ENCODE results near the gene SYNJ1.

Gene SYNJ1

DNA sequence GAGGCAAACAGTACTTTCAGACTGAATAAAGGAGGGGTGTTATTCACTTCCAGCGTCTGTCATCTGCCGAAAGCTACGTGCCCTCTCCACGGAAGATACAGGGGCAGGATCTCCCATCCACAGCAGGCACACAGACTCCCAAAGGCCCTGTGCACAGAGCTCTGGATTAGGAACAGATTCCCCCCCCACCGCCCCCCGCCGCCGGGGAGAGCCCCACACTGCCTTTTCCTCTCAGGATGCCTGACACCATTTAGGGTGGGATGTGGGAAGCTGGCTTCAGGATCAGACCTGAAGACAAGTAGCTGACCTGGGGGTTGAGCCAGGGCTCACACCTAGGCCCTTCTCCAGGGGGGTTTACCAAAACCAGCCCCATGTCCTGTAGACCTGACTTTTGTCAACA, 134.1 kb downstream of the SYNJ1 start:
- no peak overlapping the region for H3K4me3 ChIP-seq (ENCODE audit: low read depth, low read length)
- TF ChIP-seq, protein P1, sequence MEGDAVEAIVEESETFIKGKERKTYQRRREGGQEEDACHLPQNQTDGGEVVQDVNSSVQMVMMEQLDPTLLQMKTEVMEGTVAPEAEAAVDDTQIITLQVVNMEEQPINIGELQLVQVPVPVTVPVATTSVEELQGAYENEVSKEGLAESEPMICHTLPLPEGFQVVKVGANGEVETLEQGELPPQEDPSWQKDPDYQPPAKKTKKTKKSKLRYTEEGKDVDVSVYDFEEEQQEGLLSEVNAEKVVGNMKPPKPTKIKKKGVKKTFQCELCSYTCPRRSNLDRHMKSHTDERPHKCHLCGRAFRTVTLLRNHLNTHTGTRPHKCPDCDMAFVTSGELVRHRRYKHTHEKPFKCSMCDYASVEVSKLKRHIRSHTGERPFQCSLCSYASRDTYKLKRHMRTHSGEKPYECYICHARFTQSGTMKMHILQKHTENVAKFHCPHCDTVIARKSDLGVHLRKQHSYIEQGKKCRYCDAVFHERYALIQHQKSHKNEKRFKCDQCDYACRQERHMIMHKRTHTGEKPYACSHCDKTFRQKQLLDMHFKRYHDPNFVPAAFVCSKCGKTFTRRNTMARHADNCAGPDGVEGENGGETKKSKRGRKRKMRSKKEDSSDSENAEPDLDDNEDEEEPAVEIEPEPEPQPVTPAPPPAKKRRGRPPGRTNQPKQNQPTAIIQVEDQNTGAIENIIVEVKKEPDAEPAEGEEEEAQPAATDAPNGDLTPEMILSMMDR (IDR thresholded peaks at IDR 0.05; ENCODE audit: borderline replicate concordance, insufficient read depth, low read depth, low read length): no peak

DNA sequence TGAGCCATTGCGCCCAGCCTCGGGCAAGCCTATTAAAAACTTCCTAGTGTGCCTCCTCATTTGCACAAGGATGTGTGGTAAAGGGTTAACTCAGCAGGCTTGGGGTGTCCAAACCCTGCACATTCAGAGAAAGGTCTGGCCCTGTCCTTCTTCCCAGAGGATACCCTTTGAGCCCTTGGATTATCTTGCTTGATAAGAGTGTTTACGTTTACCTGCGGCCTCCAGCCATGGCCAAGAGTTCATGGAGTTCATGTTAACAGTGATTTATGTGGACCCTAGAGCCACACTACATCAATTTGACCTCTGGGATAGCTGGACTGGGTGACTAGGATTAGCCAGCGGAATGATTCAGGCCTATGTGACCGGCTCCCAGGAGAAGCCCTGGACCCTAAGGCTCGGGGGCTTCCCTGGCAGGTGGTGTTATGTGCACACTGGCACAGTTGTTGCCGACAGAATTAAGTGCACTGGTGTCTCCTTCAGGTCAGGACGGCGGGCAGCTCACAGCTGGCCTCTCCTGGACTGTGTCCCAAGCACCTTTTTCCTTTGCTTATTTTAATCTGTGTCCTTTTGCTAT, 134.8 kb downstream of the SYNJ1 start:
- TF ChIP-seq, protein P1 (IDR thresholded peaks at IDR 0.05; ENCODE audit: borderline replicate concordance, insufficient read depth, low read depth, low read length): no peak
- no peak overlapping the region for H3K4me3 ChIP-seq (ENCODE audit: low read depth, low read length)

DNA sequence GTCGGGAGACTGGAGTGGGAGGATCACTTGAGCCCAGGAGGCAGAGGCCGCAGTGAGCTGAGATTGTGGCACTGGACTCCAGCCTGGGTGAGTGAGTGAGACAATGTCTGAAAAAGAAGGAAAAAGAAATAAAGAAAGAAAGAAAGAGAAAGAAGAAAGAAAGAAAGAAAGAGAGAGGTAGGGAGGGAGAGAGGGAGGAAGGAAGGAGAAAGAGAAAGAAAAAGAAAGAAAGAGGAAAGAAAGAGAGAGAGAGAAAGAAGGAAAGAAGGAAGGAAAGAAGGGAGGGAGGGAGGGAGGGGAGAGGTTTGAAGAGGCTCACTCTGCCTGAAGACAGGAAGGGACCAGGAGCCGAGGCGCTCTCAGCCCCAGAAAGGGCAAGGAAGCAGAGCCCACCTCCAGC, 137.7 kb downstream of the SYNJ1 start:
- H3K4me3 ChIP-seq (ENCODE audit: low read depth, low read length): no peak overlapping the region
- TF ChIP-seq, protein P1 (IDR thresholded peaks at IDR 0.05; ENCODE audit: borderline replicate concordance, insufficient read depth, low read depth, low read length): no peak

DNA sequence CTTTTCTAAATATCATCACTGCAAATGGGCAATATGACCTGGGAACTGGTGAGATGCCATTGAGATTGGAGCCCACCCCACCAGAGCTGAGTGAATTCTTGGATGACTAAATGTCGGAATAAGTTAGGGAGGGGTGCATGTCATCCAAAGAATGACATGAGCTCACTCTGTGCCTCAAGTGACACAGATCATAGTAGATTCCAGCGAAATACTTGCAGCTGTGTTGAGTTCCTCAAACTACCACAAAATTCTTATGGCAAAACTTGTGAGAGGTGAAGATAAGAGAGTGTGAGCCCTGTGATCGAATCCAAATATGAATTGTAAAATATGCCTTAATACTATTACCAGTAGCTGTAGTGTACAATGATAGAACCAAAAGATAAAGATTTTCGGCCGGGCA, 140.2 kb downstream of the SYNJ1 start:
- TF ChIP-seq, protein P1 (IDR thresholded peaks at IDR 0.05; ENCODE audit: borderline replicate concordance, insufficient read depth, low read depth, low read length): no peak
- H3K4me3 ChIP-seq (ENCODE audit: low read depth, low read length): no peak overlapping the region

DNA sequence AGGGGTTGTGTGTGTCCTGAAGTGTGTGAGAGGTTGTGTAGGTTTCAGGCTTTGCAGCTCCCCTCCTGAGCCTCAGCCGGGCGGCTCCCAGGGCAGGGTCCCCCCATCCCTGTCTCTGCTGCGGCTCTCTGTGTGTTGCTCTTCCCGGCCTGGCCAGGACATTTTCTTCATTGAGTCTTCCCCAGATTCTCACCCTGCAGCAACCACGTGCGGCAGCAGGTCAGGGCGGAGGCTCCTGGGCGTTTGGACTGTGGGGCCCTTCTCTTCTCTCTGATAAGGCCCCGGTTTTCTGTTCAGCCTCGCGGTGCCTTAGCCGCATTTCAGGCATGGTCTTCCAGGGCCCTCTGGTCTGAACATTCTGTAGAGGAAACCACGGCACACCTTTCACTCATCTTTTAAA, 140.7 kb downstream of the SYNJ1 start:
- TF ChIP-seq, protein P1 (IDR thresholded peaks at IDR 0.05; ENCODE audit: borderline replicate concordance, insufficient read depth, low read depth, low read length): no peak
- H3K4me3 ChIP-seq (ENCODE audit: low read depth, low read length): no peak overlapping the region

DNA sequence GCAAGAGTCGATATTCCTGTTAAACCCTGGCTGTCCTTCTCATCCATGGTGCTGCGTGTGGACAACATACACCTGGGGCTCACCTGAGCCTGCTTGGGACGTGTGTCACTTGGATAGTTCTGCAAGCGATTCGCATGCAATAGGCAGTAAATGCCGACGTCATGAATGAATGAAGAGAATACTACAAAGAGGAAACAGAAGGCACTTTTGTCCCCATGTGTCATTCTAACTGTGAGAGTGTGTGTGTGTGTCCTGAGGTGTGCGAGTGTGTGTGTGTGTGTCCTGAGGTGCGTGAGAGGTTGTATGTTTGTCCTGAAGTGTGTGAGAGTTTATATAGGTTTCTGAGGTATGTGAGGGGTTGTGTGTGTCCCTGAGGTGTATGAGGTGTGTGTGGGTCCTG, 141.8 kb downstream of the SYNJ1 start:
- H3K4me3 ChIP-seq (ENCODE audit: low read depth, low read length): no peak overlapping the region

More for the DNA sequence above, 141.8 kb downstream of the SYNJ1 start:
- TF ChIP-seq, protein P1 (IDR thresholded peaks at IDR 0.05; ENCODE audit: borderline replicate concordance, insufficient read depth, low read depth, low read length): no peak
